Panc1 (cell line): ENCODE measurements around the gene IER5L.

Experiments used
- CTCF ChIP-seq: fragments of 450-650 bp; IDR thresholded peaks from 2 replicates; pipeline ENCODE4 v1.5.1; 2017; ENCODE audit warnings: mild to moderate bottlenecking
- POLR2AphosphoS5 ChIP-seq: IDR thresholded peaks from 2 replicates; pipeline ENCODE4 v1.6.1; 2012; ENCODE audit warnings: mild to moderate bottlenecking, low read depth, low read length, moderate library complexity
- REST ChIP-seq, 2 experiments: IDR thresholded peaks; 2 replicates each; pipeline ENCODE4 v1.6.1; 2011 to 2012; ENCODE audit warnings: low read depth in 2 of 2, control low read depth in 1 of 2, low read length in 1 of 2, mild to moderate bottlenecking in 1 of 2, moderate library complexity in 1 of 2; ENCODE audit not compliant: insufficient read depth in 1 of 2

GRCh38 chr9:129149442-129149841, 28.6 kb downstream of the IER5L start:
- TF ChIP-seq CTCF (no peak), POLR2AphosphoS5 (no peak), REST (IDR thresholded peaks at IDR 0.05; ENCODE audit: insufficient read depth in 1 of 2, low read depth in 2 of 2, low read length in 1 of 2) (no peak)
